BJ (cell line): ENCODE results near the gene DUXA. TPM values are rescaled to one million over a fixed set of nuclear protein-coding genes. Genes with fewer than 3 reads are reported as not detected.

Experiments used
- CTCF ChIA-PET: fragments of 350-600 bp; formaldehyde crosslinking; extraction: SDS; loops from one replicate; lab custom pipeline; 2021; ENCODE audit warnings: antibody characterized with exemption, inconsistent platforms; lab: Yijun Ruan, JAX
- POLR2A ChIA-PET: fragments of 300-600 bp; sonication (Branson Sonifier 250); formaldehyde crosslinking; extraction: SDS; loops from one replicate; lab custom pipeline; 2021; ENCODE audit warnings: antibody characterized with exemption; lab: Charles Lee
- DNase-seq: peaks from one replicate; pipeline ENCODE4 v3.0.0-alpha.2; 2011; ENCODE audit warnings: low read depth
- H3K27me3 ChIP-seq: 2 replicates; pipeline ENCODE4 v1.6.0; 2011; ENCODE audit warnings: low read length; ENCODE audit not compliant: control insufficient read depth, insufficient read depth
- H3K36me3 ChIP-seq: 2 replicates; pipeline ENCODE4 v1.5.1; 2011; ENCODE audit warnings: low read length; ENCODE audit not compliant: control insufficient read depth, insufficient read depth
- H3K4me3 ChIP-seq: 2 replicates; pipeline ENCODE4 v1.5.1; 2011; ENCODE audit warnings: low read depth, mild to moderate bottlenecking, control low read depth, low read length
- CTCF ChIP-seq: IDR thresholded peaks from 2 replicates; pipeline ENCODE4 v1.5.1; 2011; ENCODE audit warnings: low read depth, mild to moderate bottlenecking, control low read depth, inconsistent platforms, low read length, moderate library complexity; ENCODE audit not compliant: insufficient read depth
- polyA plus RNA-seq: library from polyadenylated mRNA; depleted of rRNA; stranded (reverse); fragments of >200 nt; gene quantifications from 2 replicates; pipeline ENCODE4 v1.2.3, GENCODE V29; 2011; rRNA removed
- small RNA-seq: library from RNA; depleted of rRNA; stranded (forward); fragments of <200 nt; gene quantifications from one replicate; pipeline ENCODE3, GENCODE V24; 2012; ENCODE audit warnings: low replicate concordance, low read depth; ENCODE audit not compliant: insufficient read length

The DUXA gene
- polyA plus RNA-seq, 1 experiment: not detected

DNA sequence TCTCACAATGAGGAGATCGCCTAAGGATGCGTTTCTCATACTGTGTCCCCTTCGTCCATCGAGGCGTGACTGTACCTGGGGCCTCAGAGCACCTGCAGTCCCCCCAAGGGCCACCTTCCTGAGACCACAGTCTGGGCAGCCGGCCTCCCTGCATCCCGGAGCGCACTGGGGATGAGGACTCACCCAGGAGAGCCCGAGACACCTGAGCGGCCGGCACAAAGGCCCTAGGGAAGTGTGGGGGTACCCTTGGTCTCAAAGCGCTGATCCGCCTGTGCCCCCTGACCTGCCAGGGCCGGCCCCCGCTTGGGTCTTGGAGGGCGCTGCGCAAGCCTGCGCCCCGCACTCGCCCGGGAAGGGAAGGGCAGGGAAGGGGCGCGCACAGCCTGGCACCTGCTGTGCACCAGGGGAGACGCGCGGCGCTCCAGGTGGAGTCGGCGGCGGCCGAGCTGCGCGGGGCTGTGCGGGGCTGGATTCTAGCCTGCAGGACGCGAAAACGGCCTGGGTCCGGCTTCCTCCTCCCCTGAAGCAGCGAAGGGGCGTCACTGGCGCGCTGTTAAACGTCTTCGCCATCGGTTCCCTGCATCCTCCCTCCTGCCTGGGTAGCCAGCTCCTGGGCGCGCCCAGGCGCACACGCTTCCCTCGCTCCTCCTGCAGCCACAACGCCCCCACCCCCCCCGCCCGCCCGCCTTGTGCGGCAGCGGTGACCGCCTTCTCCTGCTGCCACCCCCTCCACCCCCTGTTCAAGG is 61.1 kb downstream of the DUXA start:
- Histone ChIP-seq H3K27me3 (no peaks in the 10 kb centered on the region), H3K36me3 (no peaks in the 10 kb centered on the region), H3K4me3 (no peak overlapping the region)
- ChIA-PET CTCF (interaction anchor here (0.6 kb wide), 1 partner anchor 1052 kb away, joined by 5 read pairs; no protein-coding TSS in a partner anchor), POLR2A (no interaction called here)
- TF ChIP-seq CTCF: no peak
- no peak for DNase-seq

Small RNA genes within 50 kb of the gene (small RNA-seq; reads per million reads assigned to genes)
- not detected for gene AC025588.3

Other genes with a start within 250 kb of the DUXA start
- not detected in 2 replicates for gene USP29, start 47.5 kb downstream of the DUXA start, polyA plus RNA-seq
- not detected in 2 replicates for gene ZIM3, start 22.3 kb downstream of the DUXA start, polyA plus RNA-seq
- 7.0 and 7.1 TPM in 2 replicates for gene ZNF264, start 24.0 kb upstream of the DUXA start, polyA plus RNA-seq
- gene AURKC, start 63.5 kb upstream of the DUXA start, polyA plus RNA-seq: 1.3 and 1.5 TPM in 2 replicates
- gene ZNF805, start 73.1 kb upstream of the DUXA start, polyA plus RNA-seq: 5.1 and 5.2 TPM in 2 replicates
- gene ZNF460, start 113.0 kb upstream of the DUXA start, polyA plus RNA-seq: 11.7 and 13.9 TPM in 2 replicates
- 1.7 and 2.1 TPM in 2 replicates for gene ZNF543, start 153.0 kb upstream of the DUXA start, polyA plus RNA-seq
- 5.4 and 7.4 TPM in 2 replicates for gene ZNF304, start 183.8 kb upstream of the DUXA start, polyA plus RNA-seq
- gene TRAPPC2B, start 196.1 kb upstream of the DUXA start, polyA plus RNA-seq: 11.0 and 16.3 TPM in 2 replicates
- 3.4 and 3.5 TPM in 2 replicates for gene ZNF547, start 196.1 kb upstream of the DUXA start, polyA plus RNA-seq
- 12.7 and 13.3 TPM in 2 replicates for gene ZNF548, start 222.4 kb upstream of the DUXA start, polyA plus RNA-seq
- 4.2 and 6.0 TPM in 2 replicates for gene ZNF17, start 243.7 kb upstream of the DUXA start, polyA plus RNA-seq